ENCODE measurements around the gene HIBCH. TPM values are rescaled to one million over a fixed set of nuclear protein-coding genes. Genes with fewer than 3 reads are reported as not detected.

Gene HIBCH
- total and polyA plus RNA-seq, 2 experiments from 2014 or later, result 25.7 to 42.3 TPM

GRCh38 chr2:190165491-190165890 lies 154.1 kb downstream of the HIBCH start:
- Mint-ChIP-seq H3K9me3 (peaks cover 17% of the 10 kb centered on the region; the same call in 2 of the 3 replicates), H3K27me3 (ENCODE audit: insufficient read depth, low read depth, poor library complexity) (peaks cover 5% of the 10 kb centered on the region), H3K4me3 (no peak overlapping the region), H3K4me1 (no peaks in the 10 kb centered on the region), H3K36me3 (ENCODE audit: low read depth) (peaks cover 2% of the 10 kb centered on the region; the same call in 2 of the 3 replicates), H3K27ac (no peak overlapping the region)
- H3K4me3 ChIP-seq, result no peak overlapping the region
- no peak overlapping the region for H2AFZ ChIP-seq
- no peaks in the 10 kb centered on the region for H3K27me3 ChIP-seq (ENCODE audit: insufficient read depth)
- DNase-seq (ENCODE audit: low spot score) (no peak), ATAC-seq (no peak)
- H3K79me2 ChIP-seq (replicated peaks; ENCODE audit: insufficient read depth), result no peaks in the 10 kb centered on the region
- H3K27ac ChIP-seq (ENCODE audit: low read depth), result no peak overlapping the region
- no peaks in the 10 kb centered on the region for H3F3A ChIP-seq (replicated peaks; ENCODE audit: low read depth)
- no peak for TF ChIP-seq EZH2 (IDR thresholded peaks at IDR 0.05; ENCODE audit: low read depth, unreplicated experiment)
- no peaks in the 10 kb centered on the region for H3K4me1 ChIP-seq (ENCODE audit: insufficient read depth)
- H4K20me1 ChIP-seq (replicated peaks; ENCODE audit: insufficient read depth), result no peaks in the 10 kb centered on the region
- H3K9me2 ChIP-seq (ENCODE audit: insufficient read depth), result peaks cover 5% of the 10 kb centered on the region; the same call in 1 of the 2 replicates
- no peaks in the 10 kb centered on the region for H3K36me3 ChIP-seq (ENCODE audit: insufficient read depth)
- no peak overlapping the region for H3K4me2 ChIP-seq

- Histone ChIP-seq H3K79me2 (replicated peaks; ENCODE audit: insufficient read depth) (no peaks in the 10 kb centered on the region), H3K4me3 (no peak overlapping the region), H3K9me2 (ENCODE audit: insufficient read depth) (no peaks in the 10 kb centered on the region), H3K27ac (ENCODE audit: low read depth) (no peak overlapping the region), H3K4me1 (ENCODE audit: insufficient read depth) (no peaks in the 10 kb centered on the region), H3K36me3 (ENCODE audit: insufficient read depth) (no peaks in the 10 kb centered on the region), H3F3A (replicated peaks; ENCODE audit: low read depth) (no peaks in the 10 kb centered on the region), H3K4me2 (no peak overlapping the region), H3K27me3 (ENCODE audit: insufficient read depth) (no peaks in the 10 kb centered on the region), H2AFZ (no peak overlapping the region), H4K20me1 (replicated peaks; ENCODE audit: insufficient read depth) (no peaks in the 10 kb centered on the region)
- peaks cover 12% of the 10 kb centered on the region for H3K4me1 Mint-ChIP-seq
- no peak overlapping the region for H3K4me3 Mint-ChIP-seq
- DNase-seq (ENCODE audit: low spot score), result no peak
- peaks cover 13% of the 10 kb centered on the region; the same call in 2 of the 3 replicates for H3K9me3 Mint-ChIP-seq
- H3K27me3 Mint-ChIP-seq (ENCODE audit: insufficient read depth, low read depth, poor library complexity), result no peaks in the 10 kb centered on the region
- ATAC-seq, result no peak
- H3K36me3 Mint-ChIP-seq (ENCODE audit: low read depth), result peaks cover 2% of the 10 kb centered on the region; the same call in 1 of the 3 replicates
- no peak overlapping the region for H3K27ac Mint-ChIP-seq
- TF ChIP-seq ETS1 (IDR thresholded peaks at IDR 0.05) (no peak), JUNB (IDR thresholded peaks at IDR 0.05; ENCODE audit: unreplicated experiment) (no peak), EZH2 (IDR thresholded peaks at IDR 0.05; ENCODE audit: low read depth, unreplicated experiment) (no peak), ZNF462 (CRISPR knock-in tag; IDR thresholded peaks at IDR 0.05) (no peak), POLR2AphosphoS5 (IDR thresholded peaks at IDR 0.05; ENCODE audit: low read depth) (no peak), CREB1 (CRISPR knock-in tag; IDR thresholded peaks at IDR 0.05; ENCODE audit: low read depth) (no peak), ZNF114 (CRISPR knock-in tag; IDR thresholded peaks at IDR 0.05) (no peak), STAT1 (IDR thresholded peaks at IDR 0.05; ENCODE audit: unreplicated experiment) (no peak), NANOG (IDR thresholded peaks at IDR 0.05; ENCODE audit: borderline replicate concordance) (no peak), ZNF331 (CRISPR knock-in tag; IDR thresholded peaks at IDR 0.05; ENCODE audit: low read depth) (no peak), EZH2phosphoT487 (IDR thresholded peaks at IDR 0.05; ENCODE audit: unreplicated experiment) (no peak)
- TF ChIP-seq, protein P1, sequence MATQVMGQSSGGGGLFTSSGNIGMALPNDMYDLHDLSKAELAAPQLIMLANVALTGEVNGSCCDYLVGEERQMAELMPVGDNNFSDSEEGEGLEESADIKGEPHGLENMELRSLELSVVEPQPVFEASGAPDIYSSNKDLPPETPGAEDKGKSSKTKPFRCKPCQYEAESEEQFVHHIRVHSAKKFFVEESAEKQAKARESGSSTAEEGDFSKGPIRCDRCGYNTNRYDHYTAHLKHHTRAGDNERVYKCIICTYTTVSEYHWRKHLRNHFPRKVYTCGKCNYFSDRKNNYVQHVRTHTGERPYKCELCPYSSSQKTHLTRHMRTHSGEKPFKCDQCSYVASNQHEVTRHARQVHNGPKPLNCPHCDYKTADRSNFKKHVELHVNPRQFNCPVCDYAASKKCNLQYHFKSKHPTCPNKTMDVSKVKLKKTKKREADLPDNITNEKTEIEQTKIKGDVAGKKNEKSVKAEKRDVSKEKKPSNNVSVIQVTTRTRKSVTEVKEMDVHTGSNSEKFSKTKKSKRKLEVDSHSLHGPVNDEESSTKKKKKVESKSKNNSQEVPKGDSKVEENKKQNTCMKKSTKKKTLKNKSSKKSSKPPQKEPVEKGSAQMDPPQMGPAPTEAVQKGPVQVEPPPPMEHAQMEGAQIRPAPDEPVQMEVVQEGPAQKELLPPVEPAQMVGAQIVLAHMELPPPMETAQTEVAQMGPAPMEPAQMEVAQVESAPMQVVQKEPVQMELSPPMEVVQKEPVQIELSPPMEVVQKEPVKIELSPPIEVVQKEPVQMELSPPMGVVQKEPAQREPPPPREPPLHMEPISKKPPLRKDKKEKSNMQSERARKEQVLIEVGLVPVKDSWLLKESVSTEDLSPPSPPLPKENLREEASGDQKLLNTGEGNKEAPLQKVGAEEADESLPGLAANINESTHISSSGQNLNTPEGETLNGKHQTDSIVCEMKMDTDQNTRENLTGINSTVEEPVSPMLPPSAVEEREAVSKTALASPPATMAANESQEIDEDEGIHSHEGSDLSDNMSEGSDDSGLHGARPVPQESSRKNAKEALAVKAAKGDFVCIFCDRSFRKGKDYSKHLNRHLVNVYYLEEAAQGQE (IDR thresholded peaks at IDR 0.05; ENCODE audit: unreplicated experiment), result no peak
These were observed 156.8 kb downstream of the HIBCH start for GRCh38 chr2:190162851-190163250.
